Tibial nerve (tissue), 4 donors: ENCODE measurements around the gene C1QC. TPM values are rescaled to one million over a fixed set of nuclear protein-coding genes. Genes with fewer than 3 reads are reported as not detected.

Experiments
- DNase-seq, 2 donors: peaks; one replicate each; pipeline ENCODE4 v3.0.0-alpha.2; 2019; ENCODE audit warnings: low spot score in 2 of 2
- H3K27ac ChIP-seq, 4 donors: fragments of 200-600 bp; sonication (generic) in 3 of 4; one replicate each; pipeline ENCODE4 v1.5.1; 2017 to 2019; ENCODE audit warnings: mild to moderate bottlenecking in 1 of 4
- H3K27me3 ChIP-seq, 2 donors: fragments of 200-600 bp; sonication (generic) in 1 of 2; one replicate each; pipeline versions ENCODE4 v1.5.1 to v1.6.0; 2017 to 2019
- H3K36me3 ChIP-seq, 3 donors: fragments of 200-600 bp; sonication (generic); one replicate each; pipeline ENCODE4 v1.5.1; 2018 to 2019
- H3K4me1 ChIP-seq, 4 donors: fragments of 200-600 bp; sonication (generic) in 3 of 4; one replicate each; pipeline ENCODE4 v1.5.1; 2017 to 2019
- H3K4me3 ChIP-seq, 4 donors: fragments of 200-600 bp; sonication (generic) in 3 of 4; one replicate each; pipeline ENCODE4 v1.5.1; 2017 to 2019; ENCODE audit warnings: mild to moderate bottlenecking in 1 of 4, moderate library complexity in 1 of 4
- H3K9me3 ChIP-seq, 4 donors: fragments of 200-600 bp; sonication (generic) in 3 of 4; one replicate each; pipeline ENCODE4 v1.5.1; 2017 to 2019
- EP300 ChIP-seq, 2 donors: sonication (generic); formaldehyde crosslinking; IDR thresholded peaks; one replicate each; pipeline ENCODE4 v1.6.1; 2017; ENCODE audit warnings: antibody characterized with exemption in 2 of 2, mild to moderate bottlenecking in 1 of 2
- POLR2A ChIP-seq, 2 donors: fragments of 450-650 bp; IDR thresholded peaks; one replicate each; pipeline ENCODE4 v1.6.1; 2017; ENCODE audit warnings: antibody characterized with exemption in 2 of 2, mild to moderate bottlenecking in 2 of 2, moderate library complexity in 2 of 2
- WGBS, 2 donors: methylation state at CpG; one replicate each; pipeline ENCODE4 v1.1.5; 2018; 5-methylcytosine and 5-hydroxymethylcytosine counted together
- total RNA-seq, 4 donors: library from RNA; depleted of rRNA; stranded (reverse); fragments of >200 nt; gene quantifications; one replicate each; pipeline ENCODE4 v1.1.0, GENCODE V29; 2016
- TF ChIP-seq, protein P1 (sequence below), 5 experiments: fragments of 200-600 bp in 3 of 5; fragments of 450-650 bp in 2 of 5; sonication (generic) in 3 of 5; IDR thresholded peaks; one replicate each; pipeline ENCODE4 v1.5.1; 2016 to 2019; ENCODE audit warnings: antibody characterized with exemption in 5 of 5, mild to moderate bottlenecking in 3 of 5, moderate library complexity in 2 of 5

The C1QC gene
- 100 to 1,000 TPM; 130 to 315 (median 188) TPM for total RNA-seq

- Histone ChIP-seq H3K36me3 (no peaks in the 10 kb centered on the region), H3K27ac (peak within 1 kb of the TSS in 1 of 4 donors; percentile 4), H3K9me3 (no peaks in the 10 kb centered on the region), H3K4me3 (peak within 1 kb of the TSS; percentile 5 to 47 (median 13)), H3K27me3 (peaks cover 0 to 13% of the 10 kb centered on the region in 2 donors), H3K4me1 (peaks cover 0 to 7% (median 2%) of the 10 kb centered on the region in 4 donors)
- TF ChIP-seq POLR2A (IDR thresholded peaks at IDR 0.05): no peak
- TF ChIP-seq, protein P1, sequence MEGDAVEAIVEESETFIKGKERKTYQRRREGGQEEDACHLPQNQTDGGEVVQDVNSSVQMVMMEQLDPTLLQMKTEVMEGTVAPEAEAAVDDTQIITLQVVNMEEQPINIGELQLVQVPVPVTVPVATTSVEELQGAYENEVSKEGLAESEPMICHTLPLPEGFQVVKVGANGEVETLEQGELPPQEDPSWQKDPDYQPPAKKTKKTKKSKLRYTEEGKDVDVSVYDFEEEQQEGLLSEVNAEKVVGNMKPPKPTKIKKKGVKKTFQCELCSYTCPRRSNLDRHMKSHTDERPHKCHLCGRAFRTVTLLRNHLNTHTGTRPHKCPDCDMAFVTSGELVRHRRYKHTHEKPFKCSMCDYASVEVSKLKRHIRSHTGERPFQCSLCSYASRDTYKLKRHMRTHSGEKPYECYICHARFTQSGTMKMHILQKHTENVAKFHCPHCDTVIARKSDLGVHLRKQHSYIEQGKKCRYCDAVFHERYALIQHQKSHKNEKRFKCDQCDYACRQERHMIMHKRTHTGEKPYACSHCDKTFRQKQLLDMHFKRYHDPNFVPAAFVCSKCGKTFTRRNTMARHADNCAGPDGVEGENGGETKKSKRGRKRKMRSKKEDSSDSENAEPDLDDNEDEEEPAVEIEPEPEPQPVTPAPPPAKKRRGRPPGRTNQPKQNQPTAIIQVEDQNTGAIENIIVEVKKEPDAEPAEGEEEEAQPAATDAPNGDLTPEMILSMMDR (IDR thresholded peaks at IDR 0.05): no peak
- TF ChIP-seq EP300 (IDR thresholded peaks at IDR 0.05): peak in 1 of 2 donors; percentile 68
- DNase-seq: peak in 1 of 2 donors; percentile 46
- WGBS, 2 donors: 61% methylated on average over 8 of the region's 8 CpGs
These were observed at the start of gene C1QC for GRCh38 chr1:22643381-22643780. C1QC (plus strand) TSS chr1:22643633; CDS start chr1:22644024, 391 bp downstream.

- H3K9me3 ChIP-seq: no peaks in the 10 kb centered on the region
- 73 to 76% methylated on average over 10 of the region's 10 CpGs for WGBS, 2 donors
- H3K27me3 ChIP-seq: peaks cover 0 to 55% of the 10 kb centered on the region in 2 donors
- DNase-seq: no peak
- TF ChIP-seq EP300 (IDR thresholded peaks at IDR 0.05) (no peak), POLR2A (IDR thresholded peaks at IDR 0.05) (no peak)
- TF ChIP-seq, protein P1 (IDR thresholded peaks at IDR 0.05): no peak
- no peak overlapping the region for H3K4me3 ChIP-seq
- no peaks in the 10 kb centered on the region for H3K36me3 ChIP-seq
- H3K27ac ChIP-seq: no peak overlapping the region
- H3K4me1 ChIP-seq: no peaks in the 10 kb centered on the region
These were observed 49.0 kb upstream of the C1QC start for GRCh38 chr1:22594396-22594795.

GRCh38 chr1:22595108-22595507 lies 48.3 kb upstream of the C1QC start:
- Histone ChIP-seq H3K4me1 (no peaks in the 10 kb centered on the region), H3K27me3 (peaks cover 0 to 50% of the 10 kb centered on the region in 2 donors), H3K27ac (no peak overlapping the region), H3K4me3 (no peak overlapping the region), H3K36me3 (no peaks in the 10 kb centered on the region), H3K9me3 (no peaks in the 10 kb centered on the region)
- 44 to 73% methylated on average over 7 of the region's 7 CpGs for WGBS, 2 donors
- no peak for DNase-seq
- TF ChIP-seq EP300 (IDR thresholded peaks at IDR 0.05): no peak
- TF ChIP-seq, protein P1 (IDR thresholded peaks at IDR 0.05): no peak
- no peak for TF ChIP-seq POLR2A (IDR thresholded peaks at IDR 0.05)

- Histone ChIP-seq H3K4me1 (no peaks in the 10 kb centered on the region), H3K36me3 (no peaks in the 10 kb centered on the region), H3K4me3 (no peak overlapping the region), H3K9me3 (no peaks in the 10 kb centered on the region), H3K27me3 (peaks cover 0 to 60% of the 10 kb centered on the region in 2 donors), H3K27ac (no peak overlapping the region)
- DNase-seq: no peak
- TF ChIP-seq, protein P1 (IDR thresholded peaks at IDR 0.05): no peak
- TF ChIP-seq POLR2A (IDR thresholded peaks at IDR 0.05) (no peak), EP300 (IDR thresholded peaks at IDR 0.05) (no peak)
- WGBS, 2 donors: 74 to 78% methylated on average over 29 to 30 of the region's 30 CpGs
These were observed 46.0 kb upstream of the C1QC start for GRCh38 chr1:22597301-22597965.

GRCh38 chr1:22597996-22598395 lies 45.4 kb upstream of the C1QC start:
- Histone ChIP-seq H3K27me3 (peaks cover 0 to 60% of the 10 kb centered on the region in 2 donors), H3K4me1 (no peaks in the 10 kb centered on the region), H3K36me3 (no peaks in the 10 kb centered on the region), H3K27ac (no peak overlapping the region), H3K9me3 (no peaks in the 10 kb centered on the region), H3K4me3 (no peak overlapping the region)
- WGBS, 2 donors: 92 to 100% methylated on average over 2 to 5 of the region's 8 CpGs
- TF ChIP-seq, protein P1 (IDR thresholded peaks at IDR 0.05): no peak
- TF ChIP-seq POLR2A (IDR thresholded peaks at IDR 0.05) (no peak), EP300 (IDR thresholded peaks at IDR 0.05) (no peak)
- no peak for DNase-seq
